H1 (cell line): ENCODE results near the gene PATE2. TPM values are rescaled to one million over a fixed set of nuclear protein-coding genes. Genes with fewer than 3 reads are reported as not detected.

Experiments
- ATF2 ChIP-seq: IDR thresholded peaks from 2 replicates; pipeline ENCODE4 v1.6.1; 2012; ENCODE audit warnings: low read length, inconsistent platforms
- FOSL1 ChIP-seq: IDR thresholded peaks from 2 replicates; pipeline ENCODE4 v1.6.1; 2011; ENCODE audit warnings: mild to moderate bottlenecking, low read depth, low read length, moderate library complexity; ENCODE audit not compliant: insufficient read depth
- SP1 ChIP-seq: IDR thresholded peaks from 2 replicates; pipeline ENCODE4 v1.6.1; 2011; ENCODE audit warnings: low read depth, low read length
- polyA plus RNA-seq, 7 experiments: library from polyadenylated mRNA; depleted of rRNA in 3 of 7; stranded (reverse) in 5 of 7; unstranded in 2 of 7; fragments of >200 nt in 5 of 7; fragments of 200-250 nt in 2 of 7; gene quantifications; 1 replicate in 5 of 7; 2 replicates in 1 of 7; 4 replicates in 1 of 7; pipeline versions ENCODE4 v1.2.1 to v1.2.3, GENCODE V29; 2011 to 2013; ENCODE audit warnings: missing spikeins in 2 of 7, mixed read lengths in 2 of 7
- total RNA-seq: library from RNA; stranded (reverse); fragmentation: NEBNext Ultra II Directional; extraction: Animal tissue kit (Norgen Biotek cat#: 25700); gene quantifications from 2 replicates; pipeline ENCODE4 v1.2.1, GENCODE V29; 2021

Gene PATE2
- total and polyA plus RNA-seq, 2 of the 8 experiments (the other 6 are each of a cell fraction or from before 2014, with no cell fraction given): 0.14 TPM; not detected in 1

GRCh38 chr11:125807909-125808308 is 29.3 kb upstream of the PATE2 start (continued):
- no peak for TF ChIP-seq FOSL1
- no peak for TF ChIP-seq SP1
- no peak for TF ChIP-seq ATF2
- TF ChIP-seq, all 59 proteins: peak for 0
